ENCODE results near the gene TNRC18.
"Not testable (repeated sequence)": the region's sequence is repeated elsewhere in the genome, so short reads cannot be mapped to it uniquely, and the experiment has no call there.

TNRC18 gene

DNA sequence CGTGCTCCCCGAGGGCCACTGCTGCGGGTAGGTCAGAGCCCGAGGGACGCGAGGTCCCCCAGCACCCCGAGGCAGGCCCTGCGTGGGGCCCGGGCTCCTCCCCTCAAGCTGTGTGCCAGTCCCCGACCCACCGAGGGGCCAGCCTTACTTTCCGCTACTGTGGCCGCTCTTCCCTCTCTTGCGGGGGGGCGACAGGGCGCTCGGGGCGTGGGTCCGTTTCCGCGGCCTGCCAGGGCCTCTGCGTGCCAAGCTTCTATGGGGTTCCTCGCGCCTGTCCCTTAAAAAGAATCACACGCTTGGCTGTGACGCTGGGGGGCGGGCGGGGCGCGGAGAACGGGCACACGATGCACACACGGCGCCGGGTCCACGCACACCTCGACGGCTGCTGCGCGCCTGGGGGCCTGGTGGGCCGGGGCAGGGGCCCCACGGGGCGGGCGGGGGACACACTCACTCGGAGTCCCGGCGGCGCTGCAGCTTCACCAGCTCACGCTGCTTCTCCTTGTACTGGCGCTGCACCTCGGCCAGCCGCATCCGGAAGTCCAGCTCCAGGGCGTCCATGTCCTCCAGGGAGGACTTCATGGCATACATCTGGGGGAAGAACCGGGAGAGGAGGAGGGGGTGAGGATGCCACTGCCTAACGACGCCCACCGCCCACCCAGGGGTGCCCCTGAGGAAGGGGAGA lies 62.0 kb downstream of the TNRC18 start:
- TF ChIP-seq EZH2phosphoT487 (conservative IDR thresholded peaks at IDR 0.05; ENCODE audit: low read length) = no peak
- TF ChIP-seq, protein P1, sequence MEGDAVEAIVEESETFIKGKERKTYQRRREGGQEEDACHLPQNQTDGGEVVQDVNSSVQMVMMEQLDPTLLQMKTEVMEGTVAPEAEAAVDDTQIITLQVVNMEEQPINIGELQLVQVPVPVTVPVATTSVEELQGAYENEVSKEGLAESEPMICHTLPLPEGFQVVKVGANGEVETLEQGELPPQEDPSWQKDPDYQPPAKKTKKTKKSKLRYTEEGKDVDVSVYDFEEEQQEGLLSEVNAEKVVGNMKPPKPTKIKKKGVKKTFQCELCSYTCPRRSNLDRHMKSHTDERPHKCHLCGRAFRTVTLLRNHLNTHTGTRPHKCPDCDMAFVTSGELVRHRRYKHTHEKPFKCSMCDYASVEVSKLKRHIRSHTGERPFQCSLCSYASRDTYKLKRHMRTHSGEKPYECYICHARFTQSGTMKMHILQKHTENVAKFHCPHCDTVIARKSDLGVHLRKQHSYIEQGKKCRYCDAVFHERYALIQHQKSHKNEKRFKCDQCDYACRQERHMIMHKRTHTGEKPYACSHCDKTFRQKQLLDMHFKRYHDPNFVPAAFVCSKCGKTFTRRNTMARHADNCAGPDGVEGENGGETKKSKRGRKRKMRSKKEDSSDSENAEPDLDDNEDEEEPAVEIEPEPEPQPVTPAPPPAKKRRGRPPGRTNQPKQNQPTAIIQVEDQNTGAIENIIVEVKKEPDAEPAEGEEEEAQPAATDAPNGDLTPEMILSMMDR (IDR thresholded peaks at IDR 0.05; ENCODE audit: insufficient read depth, low read length, poor library complexity, severe bottlenecking) = no peak
- Histone ChIP-seq H3K9me2 (replicated peaks; ENCODE audit: insufficient read depth, low read length) (no peaks in the 10 kb centered on the region), H3K27me3 (ENCODE audit: low read length) (no peaks in the 10 kb centered on the region), H3K36me3 (ENCODE audit: low read length) (peaks cover 3% of the 10 kb centered on the region; the same call in 1 of the 2 replicates), H4K20me1 (ENCODE audit: low read depth, low read length) (no peaks in the 10 kb centered on the region), H3K27ac (ENCODE audit: low read depth, low read length) (no peak overlapping the region), H3K4me2 (ENCODE audit: low read depth, low read length, poor library complexity, severe bottlenecking) (no peak overlapping the region), H2AFZ (ENCODE audit: low read depth, low read length, severe bottlenecking) (no peak overlapping the region), H3K9me3 (ENCODE audit: insufficient read depth, low read length) (no peaks in the 10 kb centered on the region), H3K4me3 (ENCODE audit: insufficient read depth, low read length, poor library complexity, severe bottlenecking) (no peak overlapping the region), H3K9ac (ENCODE audit: low read length) (no peak overlapping the region), H3F3A (ENCODE audit: insufficient read depth) (no peaks in the 10 kb centered on the region), H3K79me2 (ENCODE audit: insufficient read depth, low read length) (peaks cover 23% of the 10 kb centered on the region)

GRCh38 chr7:5360971-5361370 lies 62.7 kb downstream of the TNRC18 start:
- Histone ChIP-seq H3K9me2 (replicated peaks; ENCODE audit: insufficient read depth, low read length) (no peaks in the 10 kb centered on the region), H3K9me3 (ENCODE audit: insufficient read depth, low read length) (no peaks in the 10 kb centered on the region), H3K36me3 (ENCODE audit: low read length) (peaks cover 3% of the 10 kb centered on the region; the same call in 1 of the 2 replicates), H3K9ac (ENCODE audit: low read length) (no peak overlapping the region), H3K4me3 (ENCODE audit: insufficient read depth, low read length, poor library complexity, severe bottlenecking) (no peak overlapping the region), H3K4me2 (ENCODE audit: low read depth, low read length, poor library complexity, severe bottlenecking) (no peak overlapping the region), H3F3A (ENCODE audit: insufficient read depth) (no peaks in the 10 kb centered on the region), H2AFZ (ENCODE audit: low read depth, low read length, severe bottlenecking) (no peak overlapping the region), H3K27ac (ENCODE audit: low read depth, low read length) (no peak overlapping the region), H3K79me2 (ENCODE audit: insufficient read depth, low read length) (peaks cover 23% of the 10 kb centered on the region), H3K27me3 (ENCODE audit: low read length) (no peaks in the 10 kb centered on the region), H4K20me1 (ENCODE audit: low read depth, low read length) (no peaks in the 10 kb centered on the region)
- TF ChIP-seq, protein P1 (IDR thresholded peaks at IDR 0.05; ENCODE audit: insufficient read depth, low read length, poor library complexity, severe bottlenecking) = no peak

- TF ChIP-seq EZH2phosphoT487 (conservative IDR thresholded peaks at IDR 0.05; ENCODE audit: low read length) = no peak
- TF ChIP-seq, protein P1 (IDR thresholded peaks at IDR 0.05; ENCODE audit: insufficient read depth, low read length, poor library complexity, severe bottlenecking) = no peak
- no peaks in the 10 kb centered on the region for H4K20me1 ChIP-seq (ENCODE audit: low read depth, low read length)
- peaks cover 3% of the 10 kb centered on the region; the same call in 1 of the 2 replicates for H3K36me3 ChIP-seq (ENCODE audit: low read length)
- no peaks in the 10 kb centered on the region for H3F3A ChIP-seq (ENCODE audit: insufficient read depth)
- H3K79me2 ChIP-seq (ENCODE audit: insufficient read depth, low read length) = peaks cover 18% of the 10 kb centered on the region
- H3K27me3 ChIP-seq (ENCODE audit: low read length) = no peaks in the 10 kb centered on the region
- H2AFZ ChIP-seq (ENCODE audit: low read depth, low read length, severe bottlenecking) = no peak overlapping the region
- no peaks in the 10 kb centered on the region for H3K9me3 ChIP-seq (ENCODE audit: insufficient read depth, low read length)
- H3K4me3 ChIP-seq (ENCODE audit: insufficient read depth, low read length, poor library complexity, severe bottlenecking) = no peak overlapping the region
- no peak overlapping the region for H3K4me2 ChIP-seq (ENCODE audit: low read depth, low read length, poor library complexity, severe bottlenecking)
- no peak overlapping the region for H3K27ac ChIP-seq (ENCODE audit: low read depth, low read length)
- H3K9ac ChIP-seq (ENCODE audit: low read length) = no peak overlapping the region
- H3K9me2 ChIP-seq (replicated peaks; ENCODE audit: insufficient read depth, low read length) = no peaks in the 10 kb centered on the region
Observed at GRCh38 chr7:5360451-5360850, 63.2 kb downstream of the TNRC18 start.

DNA sequence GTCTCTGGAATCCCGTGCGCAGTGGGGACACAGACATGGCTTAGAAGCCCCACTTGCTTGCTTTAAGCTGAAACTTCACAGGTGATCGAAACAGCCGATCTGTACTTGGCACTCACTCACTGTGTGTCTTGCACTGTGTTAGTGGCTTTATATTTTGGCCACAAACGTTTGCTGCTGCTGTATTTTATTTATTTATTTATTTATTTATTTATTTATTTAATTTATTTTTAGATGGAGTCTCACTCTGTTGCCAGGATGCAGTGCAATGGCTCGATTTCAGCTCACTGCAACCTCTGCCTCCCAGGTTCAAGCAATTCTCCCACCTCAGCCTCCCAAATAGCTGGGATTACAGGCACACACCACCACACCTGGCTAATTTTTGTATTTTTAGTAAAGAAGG lies 63.6 kb downstream of the TNRC18 start:
- not testable (repeated sequence) for H3K9me3 ChIP-seq (ENCODE audit: insufficient read depth, low read length); H3K36me3 ChIP-seq (ENCODE audit: low read length); H3F3A ChIP-seq (ENCODE audit: insufficient read depth); H3K9ac ChIP-seq (ENCODE audit: low read length); H3K9me2 ChIP-seq (replicated peaks; ENCODE audit: insufficient read depth, low read length); H3K27ac ChIP-seq (ENCODE audit: low read depth, low read length); H3K27me3 ChIP-seq (ENCODE audit: low read length); H4K20me1 ChIP-seq (ENCODE audit: low read depth, low read length); H3K4me2 ChIP-seq (ENCODE audit: low read depth, low read length, poor library complexity, severe bottlenecking); H3K4me3 ChIP-seq (ENCODE audit: insufficient read depth, low read length, poor library complexity, severe bottlenecking); H2AFZ ChIP-seq (ENCODE audit: low read depth, low read length, severe bottlenecking)
- peaks cover 14% of the 10 kb centered on the region for H3K79me2 ChIP-seq (ENCODE audit: insufficient read depth, low read length)

Data from SU-DHL-6 (cell line).